ENCODE measurements around the gene DLL1.

DNA sequence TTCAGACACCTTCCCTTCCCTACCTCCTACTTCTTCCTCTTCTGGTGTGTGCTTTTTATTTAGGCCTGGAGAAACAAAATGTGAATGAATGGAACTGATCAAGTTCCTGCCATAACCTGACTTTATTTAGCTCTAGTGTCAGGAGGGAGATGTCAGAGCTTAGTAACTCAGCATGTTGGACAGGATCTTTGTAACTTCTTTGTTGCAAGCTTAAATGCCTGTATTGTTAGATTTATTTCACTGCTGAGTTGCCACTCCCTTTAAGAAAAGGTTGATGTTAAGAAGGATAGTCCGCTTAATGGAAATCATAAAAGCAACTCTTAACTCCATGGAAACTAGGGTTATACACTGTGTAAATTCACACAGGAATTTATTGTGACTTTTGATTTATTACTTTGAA lies 17.9 kb upstream of the DLL1 start:
- TF ChIP-seq, protein P1, sequence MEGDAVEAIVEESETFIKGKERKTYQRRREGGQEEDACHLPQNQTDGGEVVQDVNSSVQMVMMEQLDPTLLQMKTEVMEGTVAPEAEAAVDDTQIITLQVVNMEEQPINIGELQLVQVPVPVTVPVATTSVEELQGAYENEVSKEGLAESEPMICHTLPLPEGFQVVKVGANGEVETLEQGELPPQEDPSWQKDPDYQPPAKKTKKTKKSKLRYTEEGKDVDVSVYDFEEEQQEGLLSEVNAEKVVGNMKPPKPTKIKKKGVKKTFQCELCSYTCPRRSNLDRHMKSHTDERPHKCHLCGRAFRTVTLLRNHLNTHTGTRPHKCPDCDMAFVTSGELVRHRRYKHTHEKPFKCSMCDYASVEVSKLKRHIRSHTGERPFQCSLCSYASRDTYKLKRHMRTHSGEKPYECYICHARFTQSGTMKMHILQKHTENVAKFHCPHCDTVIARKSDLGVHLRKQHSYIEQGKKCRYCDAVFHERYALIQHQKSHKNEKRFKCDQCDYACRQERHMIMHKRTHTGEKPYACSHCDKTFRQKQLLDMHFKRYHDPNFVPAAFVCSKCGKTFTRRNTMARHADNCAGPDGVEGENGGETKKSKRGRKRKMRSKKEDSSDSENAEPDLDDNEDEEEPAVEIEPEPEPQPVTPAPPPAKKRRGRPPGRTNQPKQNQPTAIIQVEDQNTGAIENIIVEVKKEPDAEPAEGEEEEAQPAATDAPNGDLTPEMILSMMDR (IDR thresholded peaks at IDR 0.05): no peak
- TF ChIP-seq POLR2A (IDR thresholded peaks at IDR 0.05): no peak
